ENCODE results near the gene ZNF784. TPM values are rescaled to one million over a fixed set of nuclear protein-coding genes. Genes with fewer than 3 reads are reported as not detected.

The ZNF784 gene
- total and polyA plus RNA-seq, 9 of the 15 experiments (the other 6 are each of a cell fraction or from before 2014, with no cell fraction given): 0.14 to 6.1 (median 2.1) TPM

DNA sequence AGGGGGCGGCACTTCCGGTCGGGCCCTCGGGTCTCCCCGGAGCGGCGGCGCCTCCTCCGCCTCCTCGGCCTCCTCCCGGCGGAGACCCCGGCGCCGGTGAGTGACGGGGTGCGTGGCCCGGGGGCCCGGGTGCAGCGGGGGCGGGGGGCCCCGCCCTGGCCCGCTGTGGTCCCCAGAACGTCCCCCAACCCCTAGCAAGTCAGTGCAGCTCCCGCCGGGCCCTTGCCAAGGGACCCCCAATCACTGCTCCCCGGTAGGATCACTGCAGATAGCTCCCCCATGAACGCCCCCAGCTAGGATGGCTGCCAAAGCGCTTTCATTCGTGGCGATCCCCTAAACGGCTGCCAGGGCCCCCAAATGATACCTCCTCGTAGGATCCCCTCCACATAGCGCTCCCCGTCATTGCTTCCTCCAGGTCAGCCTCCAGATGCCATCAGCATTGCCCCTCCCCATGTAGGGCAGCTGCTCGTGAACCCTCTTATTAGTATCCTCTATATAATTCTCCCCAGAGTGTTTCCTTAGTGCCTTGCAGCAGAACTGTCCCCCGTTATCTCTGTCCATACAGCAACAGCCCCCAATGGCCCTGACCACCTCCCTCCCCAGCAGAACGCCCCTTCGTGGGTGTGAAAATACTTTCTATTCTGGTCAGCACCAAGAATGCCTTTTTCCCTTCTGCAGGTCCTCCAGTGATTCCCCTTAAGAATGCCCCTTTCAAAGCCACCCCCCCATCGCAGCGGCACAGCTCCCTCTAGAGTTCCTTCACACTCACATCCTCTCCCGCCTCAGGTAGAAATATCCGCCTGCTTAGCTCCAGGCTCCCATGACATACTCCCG, 18.5 kb downstream of the ZNF784 start, which contains the start of gene ZNF865 (continued):
- TF ChIP-seq, protein P1, sequence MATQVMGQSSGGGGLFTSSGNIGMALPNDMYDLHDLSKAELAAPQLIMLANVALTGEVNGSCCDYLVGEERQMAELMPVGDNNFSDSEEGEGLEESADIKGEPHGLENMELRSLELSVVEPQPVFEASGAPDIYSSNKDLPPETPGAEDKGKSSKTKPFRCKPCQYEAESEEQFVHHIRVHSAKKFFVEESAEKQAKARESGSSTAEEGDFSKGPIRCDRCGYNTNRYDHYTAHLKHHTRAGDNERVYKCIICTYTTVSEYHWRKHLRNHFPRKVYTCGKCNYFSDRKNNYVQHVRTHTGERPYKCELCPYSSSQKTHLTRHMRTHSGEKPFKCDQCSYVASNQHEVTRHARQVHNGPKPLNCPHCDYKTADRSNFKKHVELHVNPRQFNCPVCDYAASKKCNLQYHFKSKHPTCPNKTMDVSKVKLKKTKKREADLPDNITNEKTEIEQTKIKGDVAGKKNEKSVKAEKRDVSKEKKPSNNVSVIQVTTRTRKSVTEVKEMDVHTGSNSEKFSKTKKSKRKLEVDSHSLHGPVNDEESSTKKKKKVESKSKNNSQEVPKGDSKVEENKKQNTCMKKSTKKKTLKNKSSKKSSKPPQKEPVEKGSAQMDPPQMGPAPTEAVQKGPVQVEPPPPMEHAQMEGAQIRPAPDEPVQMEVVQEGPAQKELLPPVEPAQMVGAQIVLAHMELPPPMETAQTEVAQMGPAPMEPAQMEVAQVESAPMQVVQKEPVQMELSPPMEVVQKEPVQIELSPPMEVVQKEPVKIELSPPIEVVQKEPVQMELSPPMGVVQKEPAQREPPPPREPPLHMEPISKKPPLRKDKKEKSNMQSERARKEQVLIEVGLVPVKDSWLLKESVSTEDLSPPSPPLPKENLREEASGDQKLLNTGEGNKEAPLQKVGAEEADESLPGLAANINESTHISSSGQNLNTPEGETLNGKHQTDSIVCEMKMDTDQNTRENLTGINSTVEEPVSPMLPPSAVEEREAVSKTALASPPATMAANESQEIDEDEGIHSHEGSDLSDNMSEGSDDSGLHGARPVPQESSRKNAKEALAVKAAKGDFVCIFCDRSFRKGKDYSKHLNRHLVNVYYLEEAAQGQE (IDR thresholded peaks at IDR 0.05; ENCODE audit: borderline replicate concordance): peak; percentile 81
- TF ChIP-seq, protein P1 (CRISPR knock-in tag; IDR thresholded peaks at IDR 0.05; ENCODE audit: low read depth): no peak; the same call in 1 of the 2 replicates
- TF ChIP-seq ZNF274 (IDR thresholded peaks at IDR 0.05; ENCODE audit: borderline replicate concordance, low read depth, low read length) (no peak), CHD1 (IDR thresholded peaks at IDR 0.05; ENCODE audit: low read length) (peak; percentile 87), SMARCE1 (IDR thresholded peaks at IDR 0.05) (0 out of 2 replicates have a peak, but pooled peaks have one; percentile 35), KDM1A (IDR thresholded peaks at IDR 0.05) (0 out of 4 replicates have a peak, but pooled peaks of 1 of the 2 experiments have one; percentile 15), OTX1 (CRISPR knock-in tag; IDR thresholded peaks at IDR 0.05) (0 out of 2 replicates have a peak, but pooled peaks have one; percentile 55), ILK (tag; IDR thresholded peaks at IDR 0.05; ENCODE audit: borderline replicate concordance, low read depth) (no peak), CBFB (CRISPR knock-in tag; IDR thresholded peaks at IDR 0.05) (no peak), ILF3 (IDR thresholded peaks at IDR 0.05; ENCODE audit: borderline replicate concordance) (peak; percentile 46; the same call in 1 of the 2 replicates), XRCC5 (IDR thresholded peaks at IDR 0.05; ENCODE audit: low read depth, low read length) (peak; percentile 83; the same call in 1 of the 2 replicates), MAZ (CRISPR knock-in tag; conservative IDR thresholded peaks at IDR 0.05 in 1 of 2, IDR thresholded peaks at IDR 0.05 in 1 of 2) (peak; percentile 39 to 74; a peak in 3 of 4 replicates), ZNF121 (CRISPR knock-in tag; conservative IDR thresholded peaks at IDR 0.05) (0 out of 2 replicates have a peak, but pooled peaks have one; percentile 6), ZNF583 (CRISPR knock-in tag; IDR thresholded peaks at IDR 0.05) (no peak), NFYB (IDR thresholded peaks at IDR 0.05; ENCODE audit: extremely low read depth, insufficient read length) (no peak)
- TF ChIP-seq, protein P2, sequence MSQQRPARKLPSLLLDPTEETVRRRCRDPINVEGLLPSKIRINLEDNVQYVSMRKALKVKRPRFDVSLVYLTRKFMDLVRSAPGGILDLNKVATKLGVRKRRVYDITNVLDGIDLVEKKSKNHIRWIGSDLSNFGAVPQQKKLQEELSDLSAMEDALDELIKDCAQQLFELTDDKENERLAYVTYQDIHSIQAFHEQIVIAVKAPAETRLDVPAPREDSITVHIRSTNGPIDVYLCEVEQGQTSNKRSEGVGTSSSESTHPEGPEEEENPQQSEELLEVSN (IDR thresholded peaks at IDR 0.05; ENCODE audit: borderline replicate concordance in 1 of 2, extremely low read depth in 1 of 2, insufficient read depth in 1 of 2, insufficient read length in 1 of 2, low read depth in 1 of 2, low read length in 1 of 2, poor library complexity in 1 of 2, severe bottlenecking in 1 of 2): peak; percentile 65 to 89
- TF ChIP-seq, protein P3, sequence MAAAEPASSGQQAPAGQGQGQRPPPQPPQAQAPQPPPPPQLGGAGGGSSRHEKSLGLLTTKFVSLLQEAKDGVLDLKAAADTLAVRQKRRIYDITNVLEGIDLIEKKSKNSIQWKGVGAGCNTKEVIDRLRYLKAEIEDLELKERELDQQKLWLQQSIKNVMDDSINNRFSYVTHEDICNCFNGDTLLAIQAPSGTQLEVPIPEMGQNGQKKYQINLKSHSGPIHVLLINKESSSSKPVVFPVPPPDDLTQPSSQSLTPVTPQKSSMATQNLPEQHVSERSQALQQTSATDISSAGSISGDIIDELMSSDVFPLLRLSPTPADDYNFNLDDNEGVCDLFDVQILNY (CRISPR knock-in tag; IDR thresholded peaks at IDR 0.05): no peak

All from K562 (cell line).